GM23338 (cell line): ENCODE measurements around the gene FBXO34. TPM values are rescaled to one million over a fixed set of nuclear protein-coding genes. Genes with fewer than 3 reads are reported as not detected.

Experiments
- ATAC-seq: fragments of 200-7000 bp; cut with Tn5 transposase; 3 replicates; pipeline ENCODE4 v1.9.1; 2020
- DNase-seq: peaks from one replicate; pipeline ENCODE4 v3.0.0-alpha.2; 2015; ENCODE audit warnings: low spot score
- H2AFZ ChIP-seq: fragments of 200-600 bp; sonication (generic); 2 replicates; pipeline ENCODE4 v1.8.0; 2016; ENCODE audit warnings: antibody characterized with exemption, mild to moderate bottlenecking, moderate library complexity
- H3F3A ChIP-seq: fragments of 200-600 bp; sonication (generic); replicated peaks from 2 replicates; pipeline ENCODE4 v1.8.0; 2017; ENCODE audit warnings: antibody characterized with exemption, mixed run types, low read depth
- H3K27ac ChIP-seq: fragments of 200-600 bp; sonication (generic); 2 replicates; pipeline ENCODE4 v1.6.1; 2016; ENCODE audit warnings: low read depth
- H3K27me3 ChIP-seq: fragments of 200-600 bp; sonication (generic); 2 replicates; pipeline ENCODE4 v1.8.0; 2016; ENCODE audit warnings: mild to moderate bottlenecking, mixed run types, moderate library complexity; ENCODE audit not compliant: insufficient read depth
- H3K36me3 ChIP-seq: fragments of 200-600 bp; sonication (generic); 2 replicates; pipeline ENCODE4 v1.8.0; 2016; ENCODE audit warnings: mild to moderate bottlenecking; ENCODE audit not compliant: insufficient read depth
- H3K4me1 ChIP-seq: fragments of 200-600 bp; sonication (generic); 2 replicates; pipeline ENCODE4 v1.8.0; 2016; ENCODE audit warnings: mild to moderate bottlenecking, moderate library complexity; ENCODE audit not compliant: insufficient read depth
- H3K4me2 ChIP-seq: fragments of 200-600 bp; sonication (generic); 2 replicates; pipeline ENCODE4 v1.7.1; 2017; ENCODE audit warnings: mixed run types
- H3K4me3 ChIP-seq: fragments of 200-600 bp; sonication (generic); 2 replicates; pipeline ENCODE4 v1.6.1; 2016; ENCODE audit warnings: mixed run types
- H3K79me2 ChIP-seq: fragments of 200-600 bp; sonication (generic); replicated peaks from 2 replicates; pipeline ENCODE4 v1.8.0; 2017; ENCODE audit warnings: mild to moderate bottlenecking; ENCODE audit not compliant: insufficient read depth
- H3K9me2 ChIP-seq: fragments of 200-600 bp; sonication (generic); 2 replicates; pipeline ENCODE4 v1.8.0; 2017; ENCODE audit not compliant: insufficient read depth
- H4K20me1 ChIP-seq: fragments of 200-600 bp; sonication (generic); replicated peaks from 2 replicates; pipeline ENCODE4 v1.8.0; 2017; ENCODE audit warnings: mild to moderate bottlenecking; ENCODE audit not compliant: insufficient read depth
- H3K27ac Mint-ChIP-seq: 2 replicates; pipeline ENCODE4 v1.8.0; 2020; ENCODE audit warnings: inconsistent platforms, mild to moderate bottlenecking, moderate library complexity, mixed read lengths
- H3K27me3 Mint-ChIP-seq: 3 replicates; pipeline ENCODE4 v1.8.0; 2022; ENCODE audit warnings: low read depth, mild to moderate bottlenecking, moderate library complexity, mixed read lengths, inconsistent platforms; ENCODE audit not compliant: insufficient read depth, poor library complexity
- H3K36me3 Mint-ChIP-seq: 3 replicates; pipeline ENCODE4 v1.8.0; 2021; ENCODE audit warnings: low read depth, mild to moderate bottlenecking, inconsistent platforms, moderate library complexity, mixed read lengths
- H3K4me1 Mint-ChIP-seq: 3 replicates; pipeline ENCODE4 v1.8.0; 2020; ENCODE audit warnings: mild to moderate bottlenecking, inconsistent platforms, mixed read lengths
- H3K4me3 Mint-ChIP-seq: 3 replicates; pipeline ENCODE4 v1.8.0; 2021; ENCODE audit warnings: moderate library complexity, mild to moderate bottlenecking, inconsistent platforms, mixed read lengths
- H3K9me3 Mint-ChIP-seq: 3 replicates; pipeline ENCODE4 v1.8.0; 2020; ENCODE audit warnings: moderate library complexity, mild to moderate bottlenecking, inconsistent platforms, mixed read lengths
- CREB1 ChIP-seq: fragments of 250-450 bp; sonication (Bioruptor Pico); IDR thresholded peaks from 2 replicates; pipeline ENCODE4 v1.5.0; 2020; ENCODE audit warnings: low read depth, mild to moderate bottlenecking, moderate library complexity
- EZH2 ChIP-seq: fragments of 200-600 bp; sonication (generic); IDR thresholded peaks from one replicate; pipeline ENCODE4 v1.8.0; 2017; ENCODE audit warnings: antibody characterized with exemption, mild to moderate bottlenecking, low read depth; ENCODE audit not compliant: unreplicated experiment
- EZH2phosphoT487 ChIP-seq: fragments of 200-600 bp; sonication (generic); IDR thresholded peaks from one replicate; pipeline ENCODE4 v1.8.1; 2018; ENCODE audit warnings: antibody characterized with exemption; ENCODE audit not compliant: unreplicated experiment
- JUNB ChIP-seq: IDR thresholded peaks from one replicate; pipeline ENCODE4 v1.6.1; 2016; ENCODE audit warnings: antibody characterized with exemption; ENCODE audit not compliant: unreplicated experiment
- NANOG ChIP-seq: IDR thresholded peaks from 2 replicates; pipeline ENCODE4 v1.6.1; 2016; ENCODE audit warnings: antibody characterized with exemption, borderline replicate concordance
- POLR2AphosphoS5 ChIP-seq: IDR thresholded peaks from 2 replicates; pipeline ENCODE4 v1.6.1; 2016; ENCODE audit warnings: antibody characterized with exemption, low read depth
- STAT1 ChIP-seq: IDR thresholded peaks from one replicate; pipeline ENCODE4 v1.6.1; 2016; ENCODE audit warnings: antibody characterized with exemption; ENCODE audit not compliant: unreplicated experiment
- ZNF114 ChIP-seq: fragments of 250-450 bp; sonication (Bioruptor Pico); IDR thresholded peaks from 2 replicates; pipeline ENCODE4 v1.5.0; 2020; ENCODE audit warnings: mild to moderate bottlenecking, moderate library complexity
- ZNF331 ChIP-seq: fragments of 250-450 bp; sonication (Bioruptor Pico); IDR thresholded peaks from 2 replicates; pipeline ENCODE4 v1.5.0; 2020; ENCODE audit warnings: low read depth, mild to moderate bottlenecking, moderate library complexity
- polyA plus RNA-seq: library from polyadenylated mRNA; unstranded; fragments of >200 nt; fragmentation: Nextera tagmentation; extraction: Ambion mirVana; gene quantifications from 2 replicates; pipeline ENCODE4 v1.2.1, GENCODE V29; 2016
- total RNA-seq: library from RNA; depleted of rRNA; stranded (reverse); fragments of >200 nt; shearing (Covaris generic); gene quantifications from 2 replicates; pipeline ENCODE4 v1.2.3, GENCODE V29; 2014
- TF ChIP-seq, protein P1 (sequence below), 2 experiments: fragments of 200-600 bp in 1 of 2; sonication (generic) in 1 of 2; conservative IDR thresholded peaks; 2 replicates each; pipeline versions ENCODE4 v1.5.1 to v1.6.1; 2016 to 2017; ENCODE audit warnings: antibody characterized with exemption in 2 of 2, low read depth in 2 of 2, mild to moderate bottlenecking in 2 of 2, moderate library complexity in 1 of 2
- TF ChIP-seq, protein P2 (sequence below): IDR thresholded peaks from 2 replicates; pipeline ENCODE4 v1.6.1; 2016; ENCODE audit warnings: antibody characterized with exemption
- TF ChIP-seq, protein P3 (sequence below): IDR thresholded peaks from one replicate; pipeline ENCODE4 v1.6.1; 2018; ENCODE audit warnings: antibody characterized with exemption; ENCODE audit not compliant: unreplicated experiment
- TF ChIP-seq, protein P4 (sequence below): fragments of 250-450 bp; sonication (Bioruptor Pico); IDR thresholded peaks from 2 replicates; pipeline ENCODE4 v1.5.0; 2020; ENCODE audit warnings: mild to moderate bottlenecking, moderate library complexity

FBXO34 gene
- total and polyA plus RNA-seq, 2 experiments from 2014 or later, result 9.4 to 13.4 TPM

DNA sequence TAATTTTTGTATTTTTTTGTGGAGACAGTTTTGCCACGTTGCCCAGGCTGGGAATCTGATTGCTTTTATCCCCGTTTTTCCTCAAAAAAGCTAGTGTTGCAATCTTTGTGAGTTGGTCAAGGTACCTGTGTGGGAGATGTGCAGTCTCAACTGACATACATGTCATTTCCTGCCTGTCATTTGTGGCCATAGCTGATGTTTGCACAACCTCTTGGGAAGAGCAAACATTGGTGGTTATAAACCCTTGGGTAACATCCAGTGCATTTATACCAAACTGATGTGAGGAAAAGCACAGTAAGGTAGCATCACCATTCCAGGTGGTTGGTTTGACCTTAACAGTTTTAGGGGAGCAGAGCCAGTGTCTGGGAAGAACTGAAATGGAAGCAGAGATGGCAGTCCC, 85.7 kb downstream of the FBXO34 start:
- H3K4me3 Mint-ChIP-seq, result no peak overlapping the region
- Histone ChIP-seq H3K4me3 (no peak overlapping the region), H2AFZ (no peak overlapping the region), H4K20me1 (no peaks in the 10 kb centered on the region; the same call in 1 of the 2 replicates), H3K4me1 (peaks cover 4% of the 10 kb centered on the region; the same call in 1 of the 2 replicates), H3K9me2 (no peaks in the 10 kb centered on the region), H3K4me2 (no peak overlapping the region), H3K27ac (no peak overlapping the region), H3K27me3 (no peaks in the 10 kb centered on the region), H3F3A (no peaks in the 10 kb centered on the region), H3K36me3 (no peaks in the 10 kb centered on the region), H3K79me2 (no peaks in the 10 kb centered on the region)
- no peaks in the 10 kb centered on the region for H3K9me3 Mint-ChIP-seq
- no peak overlapping the region for H3K27ac Mint-ChIP-seq
- H3K27me3 Mint-ChIP-seq, result peaks cover 13% of the 10 kb centered on the region
- DNase-seq, result no peak
- TF ChIP-seq STAT1 (no peak), EZH2phosphoT487 (no peak), POLR2AphosphoS5 (no peak), CREB1 (CRISPR knock-in tag) (no peak), EZH2 (no peak), ZNF114 (no peak), NANOG (no peak), JUNB (no peak), ZNF331 (CRISPR knock-in tag) (no peak)
- TF ChIP-seq, protein P1, sequence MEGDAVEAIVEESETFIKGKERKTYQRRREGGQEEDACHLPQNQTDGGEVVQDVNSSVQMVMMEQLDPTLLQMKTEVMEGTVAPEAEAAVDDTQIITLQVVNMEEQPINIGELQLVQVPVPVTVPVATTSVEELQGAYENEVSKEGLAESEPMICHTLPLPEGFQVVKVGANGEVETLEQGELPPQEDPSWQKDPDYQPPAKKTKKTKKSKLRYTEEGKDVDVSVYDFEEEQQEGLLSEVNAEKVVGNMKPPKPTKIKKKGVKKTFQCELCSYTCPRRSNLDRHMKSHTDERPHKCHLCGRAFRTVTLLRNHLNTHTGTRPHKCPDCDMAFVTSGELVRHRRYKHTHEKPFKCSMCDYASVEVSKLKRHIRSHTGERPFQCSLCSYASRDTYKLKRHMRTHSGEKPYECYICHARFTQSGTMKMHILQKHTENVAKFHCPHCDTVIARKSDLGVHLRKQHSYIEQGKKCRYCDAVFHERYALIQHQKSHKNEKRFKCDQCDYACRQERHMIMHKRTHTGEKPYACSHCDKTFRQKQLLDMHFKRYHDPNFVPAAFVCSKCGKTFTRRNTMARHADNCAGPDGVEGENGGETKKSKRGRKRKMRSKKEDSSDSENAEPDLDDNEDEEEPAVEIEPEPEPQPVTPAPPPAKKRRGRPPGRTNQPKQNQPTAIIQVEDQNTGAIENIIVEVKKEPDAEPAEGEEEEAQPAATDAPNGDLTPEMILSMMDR (conservative IDR thresholded peaks at IDR 0.05; ENCODE audit: low read depth in 2 of 2), result no peak
- TF ChIP-seq, protein P2, sequence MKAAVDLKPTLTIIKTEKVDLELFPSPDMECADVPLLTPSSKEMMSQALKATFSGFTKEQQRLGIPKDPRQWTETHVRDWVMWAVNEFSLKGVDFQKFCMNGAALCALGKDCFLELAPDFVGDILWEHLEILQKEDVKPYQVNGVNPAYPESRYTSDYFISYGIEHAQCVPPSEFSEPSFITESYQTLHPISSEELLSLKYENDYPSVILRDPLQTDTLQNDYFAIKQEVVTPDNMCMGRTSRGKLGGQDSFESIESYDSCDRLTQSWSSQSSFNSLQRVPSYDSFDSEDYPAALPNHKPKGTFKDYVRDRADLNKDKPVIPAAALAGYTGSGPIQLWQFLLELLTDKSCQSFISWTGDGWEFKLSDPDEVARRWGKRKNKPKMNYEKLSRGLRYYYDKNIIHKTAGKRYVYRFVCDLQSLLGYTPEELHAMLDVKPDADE, result no peak
- TF ChIP-seq, protein P3, sequence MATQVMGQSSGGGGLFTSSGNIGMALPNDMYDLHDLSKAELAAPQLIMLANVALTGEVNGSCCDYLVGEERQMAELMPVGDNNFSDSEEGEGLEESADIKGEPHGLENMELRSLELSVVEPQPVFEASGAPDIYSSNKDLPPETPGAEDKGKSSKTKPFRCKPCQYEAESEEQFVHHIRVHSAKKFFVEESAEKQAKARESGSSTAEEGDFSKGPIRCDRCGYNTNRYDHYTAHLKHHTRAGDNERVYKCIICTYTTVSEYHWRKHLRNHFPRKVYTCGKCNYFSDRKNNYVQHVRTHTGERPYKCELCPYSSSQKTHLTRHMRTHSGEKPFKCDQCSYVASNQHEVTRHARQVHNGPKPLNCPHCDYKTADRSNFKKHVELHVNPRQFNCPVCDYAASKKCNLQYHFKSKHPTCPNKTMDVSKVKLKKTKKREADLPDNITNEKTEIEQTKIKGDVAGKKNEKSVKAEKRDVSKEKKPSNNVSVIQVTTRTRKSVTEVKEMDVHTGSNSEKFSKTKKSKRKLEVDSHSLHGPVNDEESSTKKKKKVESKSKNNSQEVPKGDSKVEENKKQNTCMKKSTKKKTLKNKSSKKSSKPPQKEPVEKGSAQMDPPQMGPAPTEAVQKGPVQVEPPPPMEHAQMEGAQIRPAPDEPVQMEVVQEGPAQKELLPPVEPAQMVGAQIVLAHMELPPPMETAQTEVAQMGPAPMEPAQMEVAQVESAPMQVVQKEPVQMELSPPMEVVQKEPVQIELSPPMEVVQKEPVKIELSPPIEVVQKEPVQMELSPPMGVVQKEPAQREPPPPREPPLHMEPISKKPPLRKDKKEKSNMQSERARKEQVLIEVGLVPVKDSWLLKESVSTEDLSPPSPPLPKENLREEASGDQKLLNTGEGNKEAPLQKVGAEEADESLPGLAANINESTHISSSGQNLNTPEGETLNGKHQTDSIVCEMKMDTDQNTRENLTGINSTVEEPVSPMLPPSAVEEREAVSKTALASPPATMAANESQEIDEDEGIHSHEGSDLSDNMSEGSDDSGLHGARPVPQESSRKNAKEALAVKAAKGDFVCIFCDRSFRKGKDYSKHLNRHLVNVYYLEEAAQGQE, result no peak
- TF ChIP-seq, protein P4, sequence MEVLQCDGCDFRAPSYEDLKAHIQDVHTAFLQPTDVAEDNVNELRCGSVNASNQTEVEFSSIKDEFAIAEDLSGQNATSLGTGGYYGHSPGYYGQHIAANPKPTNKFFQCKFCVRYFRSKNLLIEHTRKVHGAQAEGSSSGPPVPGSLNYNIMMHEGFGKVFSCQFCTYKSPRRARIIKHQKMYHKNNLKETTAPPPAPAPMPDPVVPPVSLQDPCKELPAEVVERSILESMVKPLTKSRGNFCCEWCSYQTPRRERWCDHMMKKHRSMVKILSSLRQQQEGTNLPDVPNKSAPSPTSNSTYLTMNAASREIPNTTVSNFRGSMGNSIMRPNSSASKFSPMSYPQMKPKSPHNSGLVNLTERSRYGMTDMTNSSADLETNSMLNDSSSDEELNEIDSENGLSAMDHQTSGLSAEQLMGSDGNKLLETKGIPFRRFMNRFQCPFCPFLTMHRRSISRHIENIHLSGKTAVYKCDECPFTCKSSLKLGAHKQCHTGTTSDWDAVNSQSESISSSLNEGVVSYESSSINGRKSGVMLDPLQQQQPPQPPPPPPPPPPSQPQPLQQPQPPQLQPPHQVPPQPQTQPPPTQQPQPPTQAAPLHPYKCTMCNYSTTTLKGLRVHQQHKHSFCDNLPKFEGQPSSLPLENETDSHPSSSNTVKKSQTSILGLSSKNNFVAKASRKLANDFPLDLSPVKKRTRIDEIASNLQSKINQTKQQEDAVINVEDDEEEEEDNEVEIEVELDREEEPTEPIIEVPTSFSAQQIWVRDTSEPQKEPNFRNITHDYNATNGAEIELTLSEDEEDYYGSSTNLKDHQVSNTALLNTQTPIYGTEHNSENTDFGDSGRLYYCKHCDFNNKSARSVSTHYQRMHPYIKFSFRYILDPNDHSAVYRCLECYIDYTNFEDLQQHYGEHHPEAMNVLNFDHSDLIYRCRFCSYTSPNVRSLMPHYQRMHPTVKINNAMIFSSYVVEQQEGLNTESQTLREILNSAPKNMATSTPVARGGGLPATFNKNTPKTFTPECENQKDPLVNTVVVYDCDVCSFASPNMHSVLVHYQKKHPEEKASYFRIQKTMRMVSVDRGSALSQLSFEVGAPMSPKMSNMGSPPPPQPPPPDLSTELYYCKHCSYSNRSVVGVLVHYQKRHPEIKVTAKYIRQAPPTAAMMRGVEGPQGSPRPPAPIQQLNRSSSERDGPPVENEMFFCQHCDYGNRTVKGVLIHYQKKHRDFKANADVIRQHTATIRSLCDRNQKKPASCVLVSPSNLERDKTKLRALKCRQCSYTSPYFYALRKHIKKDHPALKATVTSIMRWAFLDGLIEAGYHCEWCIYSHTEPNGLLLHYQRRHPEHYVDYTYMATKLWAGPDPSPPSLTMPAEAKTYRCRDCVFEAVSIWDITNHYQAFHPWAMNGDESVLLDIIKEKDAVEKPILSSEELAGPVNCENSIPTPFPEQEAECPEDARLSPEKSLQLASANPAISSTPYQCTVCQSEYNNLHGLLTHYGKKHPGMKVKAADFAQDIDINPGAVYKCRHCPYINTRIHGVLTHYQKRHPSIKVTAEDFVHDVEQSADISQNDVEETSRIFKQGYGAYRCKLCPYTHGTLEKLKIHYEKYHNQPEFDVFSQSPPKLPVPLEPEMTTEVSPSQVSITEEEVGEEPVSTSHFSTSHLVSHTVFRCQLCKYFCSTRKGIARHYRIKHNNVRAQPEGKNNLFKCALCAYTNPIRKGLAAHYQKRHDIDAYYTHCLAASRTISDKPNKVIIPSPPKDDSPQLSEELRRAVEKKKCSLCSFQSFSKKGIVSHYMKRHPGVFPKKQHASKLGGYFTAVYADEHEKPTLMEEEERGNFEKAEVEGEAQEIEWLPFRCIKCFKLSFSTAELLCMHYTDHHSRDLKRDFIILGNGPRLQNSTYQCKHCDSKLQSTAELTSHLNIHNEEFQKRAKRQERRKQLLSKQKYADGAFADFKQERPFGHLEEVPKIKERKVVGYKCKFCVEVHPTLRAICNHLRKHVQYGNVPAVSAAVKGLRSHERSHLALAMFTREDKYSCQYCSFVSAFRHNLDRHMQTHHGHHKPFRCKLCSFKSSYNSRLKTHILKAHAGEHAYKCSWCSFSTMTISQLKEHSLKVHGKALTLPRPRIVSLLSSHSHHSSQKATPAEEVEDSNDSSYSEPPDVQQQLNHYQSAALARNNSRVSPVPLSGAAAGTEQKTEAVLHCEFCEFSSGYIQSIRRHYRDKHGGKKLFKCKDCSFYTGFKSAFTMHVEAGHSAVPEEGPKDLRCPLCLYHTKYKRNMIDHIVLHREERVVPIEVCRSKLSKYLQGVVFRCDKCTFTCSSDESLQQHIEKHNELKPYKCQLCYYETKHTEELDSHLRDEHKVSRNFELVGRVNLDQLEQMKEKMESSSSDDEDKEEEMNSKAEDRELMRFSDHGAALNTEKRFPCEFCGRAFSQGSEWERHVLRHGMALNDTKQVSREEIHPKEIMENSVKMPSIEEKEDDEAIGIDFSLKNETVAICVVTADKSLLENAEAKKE (CRISPR knock-in tag), result no peak
- H3K4me1 Mint-ChIP-seq, result peaks cover 8% of the 10 kb centered on the region; the same call in 2 of the 3 replicates
- ATAC-seq, result no peak
- H3K36me3 Mint-ChIP-seq, result no peaks in the 10 kb centered on the region
